Skeletal muscle tissue (tissue), 4 donors: ENCODE data around the gene CDK5RAP2. TPM values are rescaled to one million over a fixed set of nuclear protein-coding genes. Genes with fewer than 3 reads are reported as not detected.

ENCODE experiments used
- H3K27ac ChIP-seq: one replicate; pipeline ENCODE4 v1.7.0; 2013; ENCODE audit warnings: mild to moderate bottlenecking, low read depth, low read length, inconsistent platforms
- H3K27me3 ChIP-seq, 3 donors: one replicate each; pipeline ENCODE4 v1.7.0; 2013; ENCODE audit warnings: low read length in 3 of 3; ENCODE audit not compliant: control insufficient read depth in 3 of 3, insufficient read depth in 3 of 3
- H3K36me3 ChIP-seq, 3 donors: one replicate each; pipeline ENCODE4 v1.7.0; 2013; ENCODE audit warnings: low read length in 3 of 3; ENCODE audit not compliant: control insufficient read depth in 3 of 3, insufficient read depth in 3 of 3
- H3K4me1 ChIP-seq, 3 donors: one replicate each; pipeline ENCODE4 v1.7.0; 2013; ENCODE audit warnings: low read length in 3 of 3, mild to moderate bottlenecking in 3 of 3; ENCODE audit not compliant: control insufficient read depth in 3 of 3, insufficient read depth in 3 of 3
- H3K4me3 ChIP-seq, 3 donors: one replicate each; pipeline ENCODE4 v1.7.0; 2013; ENCODE audit warnings: low read length in 3 of 3
- H3K9ac ChIP-seq, 3 donors: one replicate each; pipeline ENCODE4 v1.7.0; 2013; ENCODE audit warnings: low read length in 3 of 3, mild to moderate bottlenecking in 3 of 3, moderate library complexity in 2 of 3, low read depth in 1 of 3
- H3K9me3 ChIP-seq, 3 donors: one replicate each; pipeline ENCODE4 v1.7.0; 2013; ENCODE audit warnings: low read length in 3 of 3; ENCODE audit not compliant: control insufficient read depth in 3 of 3
- total RNA-seq: library from RNA; depleted of rRNA; stranded (reverse); fragments of >200 nt; gene quantifications from one replicate; pipeline ENCODE4 v1.2.3, GENCODE V29; 2014
- donor health status: Osteomylitis.

Gene CDK5RAP2
- total RNA-seq, 1 donor from 2014 or later = 38.1 TPM

DNA sequence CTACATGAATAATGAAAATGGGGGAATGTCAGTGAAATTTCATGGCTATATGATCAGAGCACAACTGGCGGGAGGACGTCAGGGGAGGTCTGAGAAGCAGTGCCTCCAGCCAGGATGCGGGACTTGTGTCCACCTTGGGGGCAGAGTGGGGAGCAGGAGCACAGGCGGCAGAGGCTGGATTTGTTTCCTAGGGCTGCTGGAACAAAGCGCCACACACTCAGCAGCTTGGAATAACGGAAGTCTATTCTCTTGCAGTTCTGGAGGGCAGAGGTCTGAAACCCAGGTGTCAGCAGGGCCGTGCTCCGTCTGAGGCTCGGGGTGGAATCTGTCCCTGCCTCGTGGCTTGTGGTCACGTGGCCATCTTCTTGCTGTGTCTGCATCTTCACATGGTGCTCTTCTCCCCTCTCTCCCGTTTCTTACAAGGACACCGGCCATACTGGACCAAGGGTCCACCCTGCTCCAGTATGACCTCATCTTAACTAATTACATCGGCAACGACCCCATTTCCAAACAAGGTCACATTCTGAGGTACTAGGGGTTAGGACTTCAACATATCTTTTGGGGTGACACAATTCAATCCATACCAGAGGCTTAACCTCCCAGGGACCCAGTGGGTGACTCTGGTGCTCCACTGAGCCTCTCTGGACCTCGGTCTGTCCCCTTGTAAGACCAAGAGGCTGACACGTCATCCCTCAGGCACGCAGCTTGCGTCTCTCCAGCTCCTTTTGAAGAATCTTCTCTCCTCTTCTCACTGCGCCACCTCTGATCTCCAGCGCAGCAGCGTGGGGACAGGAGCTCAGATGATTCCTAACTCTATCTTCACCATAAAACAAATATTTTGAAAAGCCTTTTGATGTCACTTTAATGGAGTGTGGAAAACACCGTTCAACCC is 202.5 kb downstream of the CDK5RAP2 start:
- H3K9ac ChIP-seq = no peak overlapping the region
- no peak overlapping the region for H3K4me3 ChIP-seq
- H3K36me3 ChIP-seq = no peaks in the 10 kb centered on the region
- no peak overlapping the region for H3K27ac ChIP-seq
- no peaks in the 10 kb centered on the region for H3K4me1 ChIP-seq
- H3K27me3 ChIP-seq = no peaks in the 10 kb centered on the region
- peaks cover 0 to 3% (median 0%) of the 10 kb centered on the region in 3 donors for H3K9me3 ChIP-seq

DNA sequence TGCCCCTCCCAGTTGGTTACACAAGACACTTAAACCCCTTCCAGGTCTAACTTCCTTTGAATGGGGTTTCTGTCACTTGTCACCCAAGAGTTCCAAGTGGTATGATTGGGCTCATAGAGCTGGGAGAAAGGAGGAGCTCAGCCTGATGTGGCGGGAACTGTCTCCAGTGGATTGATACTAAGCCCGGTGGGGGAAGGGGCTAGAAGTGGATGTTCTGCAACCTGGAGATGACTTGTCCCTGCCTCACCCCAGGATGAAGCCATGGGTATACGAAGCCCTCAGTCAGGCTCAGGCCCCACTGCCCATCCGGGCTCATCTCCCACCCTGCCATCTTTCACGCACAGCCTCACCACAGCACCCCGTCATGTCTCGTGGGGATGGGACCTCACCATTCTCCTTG is 203.9 kb downstream of the CDK5RAP2 start:
- Histone ChIP-seq H3K9me3 (peaks cover 0 to 3% (median 0%) of the 10 kb centered on the region in 3 donors), H3K27ac (no peak overlapping the region), H3K4me3 (no peak overlapping the region), H3K4me1 (no peaks in the 10 kb centered on the region), H3K27me3 (no peaks in the 10 kb centered on the region), H3K36me3 (no peaks in the 10 kb centered on the region), H3K9ac (no peak overlapping the region)

DNA sequence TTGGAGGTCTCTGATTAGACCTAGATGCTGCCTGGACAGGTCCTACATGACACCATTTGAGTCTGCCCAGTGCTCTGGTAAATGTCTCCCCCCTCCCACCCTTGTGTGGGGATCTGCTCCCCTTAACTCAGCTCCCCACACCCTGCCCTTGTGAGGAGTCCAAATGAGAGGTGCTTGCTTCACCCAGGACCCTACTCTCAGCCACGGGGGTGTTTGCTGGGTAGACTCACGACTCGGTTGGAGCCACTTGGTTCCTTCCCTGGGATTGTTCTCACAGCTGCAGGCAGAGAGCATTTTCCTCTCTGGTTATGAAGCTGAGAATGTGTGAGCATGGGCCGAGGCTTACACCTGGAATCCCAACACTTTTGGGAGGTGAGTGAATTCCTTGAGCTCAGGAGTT is 204.7 kb downstream of the CDK5RAP2 start:
- peaks cover 0 to 3% (median 0%) of the 10 kb centered on the region in 3 donors for H3K9me3 ChIP-seq
- H3K4me1 ChIP-seq = no peaks in the 10 kb centered on the region
- H3K9ac ChIP-seq = no peak overlapping the region
- H3K36me3 ChIP-seq = no peaks in the 10 kb centered on the region
- no peak overlapping the region for H3K27ac ChIP-seq
- H3K27me3 ChIP-seq = no peaks in the 10 kb centered on the region
- no peak overlapping the region for H3K4me3 ChIP-seq

DNA sequence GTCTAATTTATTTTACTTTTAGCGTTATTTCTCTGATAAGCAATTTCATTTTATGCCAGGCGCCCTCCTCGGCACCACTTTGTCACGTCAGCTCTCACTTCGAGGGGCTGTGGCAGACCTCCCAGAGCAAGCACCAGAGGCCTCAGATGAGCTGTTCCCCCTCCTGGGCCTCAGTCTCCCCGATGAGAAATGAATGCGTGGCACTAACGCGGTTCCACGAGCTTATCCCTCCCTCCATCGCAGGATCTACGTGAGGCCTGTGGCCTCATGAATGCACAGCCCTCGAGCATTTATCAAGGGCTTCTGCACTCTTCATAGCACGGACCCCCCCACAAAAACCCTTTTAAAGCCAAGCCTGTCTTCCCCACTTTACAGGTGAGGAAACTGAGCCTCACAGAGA is 205.2 kb downstream of the CDK5RAP2 start:
- no peaks in the 10 kb centered on the region for H3K27me3 ChIP-seq
- H3K4me3 ChIP-seq = no peak overlapping the region
- H3K9me3 ChIP-seq = peaks cover 0 to 3% (median 0%) of the 10 kb centered on the region in 3 donors
- no peaks in the 10 kb centered on the region for H3K36me3 ChIP-seq
- H3K4me1 ChIP-seq = no peaks in the 10 kb centered on the region
- H3K27ac ChIP-seq = no peak overlapping the region
- no peak overlapping the region for H3K9ac ChIP-seq

DNA sequence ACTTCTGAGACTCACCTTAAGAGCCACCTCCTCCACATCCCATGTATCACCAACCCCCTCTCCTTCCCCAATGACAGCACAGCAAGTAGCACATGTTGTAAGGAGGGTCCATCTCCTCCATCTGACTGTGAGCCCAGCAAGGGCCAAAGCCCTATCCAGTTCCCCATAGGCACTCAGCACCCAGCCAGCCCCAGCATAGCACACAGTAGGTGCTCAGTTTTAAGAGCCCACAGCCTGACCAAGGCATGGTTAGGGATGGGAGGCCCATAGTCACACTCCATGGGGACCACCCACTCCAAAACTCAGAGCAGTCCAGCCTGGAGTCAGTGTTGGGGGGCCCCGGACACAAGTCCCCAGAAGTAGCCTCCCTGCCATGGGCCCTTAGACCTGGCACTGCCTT is 205.7 kb downstream of the CDK5RAP2 start:
- H3K27ac ChIP-seq = no peak overlapping the region
- no peaks in the 10 kb centered on the region for H3K4me1 ChIP-seq
- H3K4me3 ChIP-seq = no peak overlapping the region
- H3K36me3 ChIP-seq = no peaks in the 10 kb centered on the region
- H3K27me3 ChIP-seq = no peaks in the 10 kb centered on the region
- no peak overlapping the region for H3K9ac ChIP-seq
- H3K9me3 ChIP-seq = no peaks in the 10 kb centered on the region

DNA sequence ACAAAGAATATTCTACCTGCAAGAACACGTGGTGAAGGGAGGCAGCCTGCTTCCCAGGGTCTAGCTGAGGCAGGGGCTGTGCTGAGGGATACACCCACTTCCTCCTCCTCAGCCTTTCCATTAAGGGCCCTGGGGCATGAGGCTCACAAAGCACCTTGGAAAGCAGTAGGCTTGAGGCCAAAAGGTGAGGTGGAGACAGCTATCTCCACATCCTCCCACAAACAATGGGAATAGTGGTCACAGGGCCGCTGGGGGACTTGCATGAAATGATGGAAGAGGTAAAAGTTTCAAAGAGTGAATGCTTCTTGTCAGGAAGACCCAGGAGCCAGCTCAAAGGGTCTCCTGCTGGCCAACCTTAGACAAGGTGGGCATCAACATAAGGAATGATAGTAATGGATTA is 207.9 kb downstream of the CDK5RAP2 start:
- no peaks in the 10 kb centered on the region for H3K27me3 ChIP-seq
- H3K36me3 ChIP-seq = no peaks in the 10 kb centered on the region
- H3K9me3 ChIP-seq = no peaks in the 10 kb centered on the region
- no peak overlapping the region for H3K9ac ChIP-seq
- no peaks in the 10 kb centered on the region for H3K4me1 ChIP-seq
- H3K27ac ChIP-seq = no peak overlapping the region
- no peak overlapping the region for H3K4me3 ChIP-seq

DNA sequence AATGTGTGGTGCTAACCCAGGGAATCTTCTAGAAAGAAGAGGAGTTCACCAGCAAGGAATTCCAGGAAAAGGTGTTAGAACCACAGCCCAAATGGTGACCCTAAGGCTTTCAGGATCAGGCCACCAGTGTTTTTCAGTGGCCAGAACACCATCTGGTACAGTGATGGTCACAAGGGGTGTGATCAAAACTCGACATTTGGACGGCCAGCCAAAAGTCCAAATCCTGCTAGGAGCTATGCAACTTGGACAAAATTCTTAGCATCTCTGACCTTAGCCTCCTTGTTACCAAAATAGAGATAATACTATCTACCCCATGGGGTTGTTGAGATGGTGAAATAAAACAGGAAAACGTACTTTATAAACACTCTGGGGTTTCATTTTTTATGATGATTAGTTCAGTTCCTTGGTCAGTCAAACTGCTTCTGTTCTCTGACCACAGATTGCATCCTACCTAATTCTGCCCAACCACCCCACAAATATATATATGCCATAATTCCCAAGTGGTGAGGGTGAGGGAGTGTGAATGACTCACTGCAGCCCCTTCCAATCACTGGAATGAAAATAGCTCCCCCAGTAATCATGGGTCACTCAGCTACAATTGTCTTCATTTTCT is 210.3 kb downstream of the CDK5RAP2 start:
- H3K27me3 ChIP-seq = no peaks in the 10 kb centered on the region
- no peaks in the 10 kb centered on the region for H3K9me3 ChIP-seq
- H3K9ac ChIP-seq = no peak overlapping the region
- H3K36me3 ChIP-seq = no peaks in the 10 kb centered on the region
- H3K4me3 ChIP-seq = no peak overlapping the region
- no peak overlapping the region for H3K27ac ChIP-seq
- H3K4me1 ChIP-seq = no peaks in the 10 kb centered on the region

DNA sequence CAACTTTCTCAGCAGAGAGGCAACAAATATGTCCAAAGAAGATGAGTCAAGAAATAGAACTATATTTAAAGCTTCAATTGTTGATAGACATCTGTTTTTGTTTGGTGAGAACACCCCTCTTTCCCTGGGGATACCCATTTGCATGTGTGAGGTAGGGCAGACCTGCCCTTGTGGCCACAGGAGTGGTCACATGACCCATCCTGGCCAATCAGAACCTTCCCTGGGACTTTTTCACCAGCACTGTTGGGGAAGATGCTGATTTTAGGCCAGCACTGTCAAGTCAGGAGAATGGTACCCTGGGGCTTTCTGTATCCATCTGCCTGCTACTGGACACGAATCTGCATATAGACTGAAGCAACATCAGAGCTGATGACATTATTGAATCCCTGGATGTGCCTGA is 211.2 kb downstream of the CDK5RAP2 start:
- Histone ChIP-seq H3K4me1 (no peaks in the 10 kb centered on the region), H3K9ac (no peak overlapping the region), H3K9me3 (no peaks in the 10 kb centered on the region), H3K27me3 (no peaks in the 10 kb centered on the region), H3K4me3 (no peak overlapping the region), H3K27ac (no peak overlapping the region), H3K36me3 (no peaks in the 10 kb centered on the region)

DNA sequence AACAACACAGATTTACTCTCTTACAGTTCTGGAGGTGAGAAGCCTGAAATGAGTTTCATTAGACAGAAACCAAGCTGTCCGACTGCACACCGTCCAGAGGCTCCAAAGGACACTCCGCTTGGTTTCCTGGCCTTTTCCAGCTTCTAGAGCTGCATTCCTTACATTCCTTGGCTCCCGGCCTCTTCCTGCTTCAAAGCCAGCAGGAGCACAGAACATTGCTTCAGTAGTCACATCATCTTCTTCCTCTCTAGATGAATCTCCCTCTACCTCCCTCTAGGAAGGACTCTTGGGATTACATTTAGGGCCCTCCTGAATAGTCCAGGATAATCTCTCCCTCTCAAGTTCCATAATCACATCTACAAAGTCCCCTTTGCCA is 213.3 kb downstream of the CDK5RAP2 start:
- Histone ChIP-seq H3K27me3 (no peaks in the 10 kb centered on the region), H3K27ac (no peak overlapping the region), H3K4me1 (no peaks in the 10 kb centered on the region), H3K36me3 (no peaks in the 10 kb centered on the region), H3K9me3 (no peaks in the 10 kb centered on the region), H3K4me3 (no peak overlapping the region), H3K9ac (no peak overlapping the region)

DNA sequence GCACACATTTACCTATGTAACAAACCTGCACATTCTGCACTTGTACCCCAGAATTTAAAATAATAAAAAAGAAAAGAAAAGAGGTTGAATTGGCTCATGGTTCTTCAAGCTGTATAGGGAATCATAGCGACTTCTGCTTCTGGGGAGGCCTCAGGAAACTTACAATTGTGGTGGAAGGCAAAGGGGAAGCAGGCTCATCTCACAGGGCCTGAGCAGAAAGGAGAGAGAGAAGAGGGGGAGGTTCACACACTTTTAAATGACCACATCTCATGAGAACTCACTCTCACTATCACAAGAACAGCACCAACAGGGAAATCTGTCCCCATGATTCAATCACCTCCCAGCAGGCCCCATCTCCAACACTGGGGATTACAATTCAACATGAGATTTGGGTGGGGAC is 214.6 kb downstream of the CDK5RAP2 start:
- Histone ChIP-seq H3K9ac (no peak overlapping the region), H3K9me3 (no peaks in the 10 kb centered on the region), H3K36me3 (no peaks in the 10 kb centered on the region), H3K27ac (no peak overlapping the region), H3K27me3 (no peaks in the 10 kb centered on the region), H3K4me3 (no peak overlapping the region), H3K4me1 (no peaks in the 10 kb centered on the region)
